ENCODE results near the gene AKAP13. TPM values are rescaled to one million over a fixed set of nuclear protein-coding genes. Genes with fewer than 3 reads are reported as not detected.

AKAP13 gene
- polyA plus RNA-seq = 10 to 100 TPM; 27.6 to 35.7 TPM

DNA sequence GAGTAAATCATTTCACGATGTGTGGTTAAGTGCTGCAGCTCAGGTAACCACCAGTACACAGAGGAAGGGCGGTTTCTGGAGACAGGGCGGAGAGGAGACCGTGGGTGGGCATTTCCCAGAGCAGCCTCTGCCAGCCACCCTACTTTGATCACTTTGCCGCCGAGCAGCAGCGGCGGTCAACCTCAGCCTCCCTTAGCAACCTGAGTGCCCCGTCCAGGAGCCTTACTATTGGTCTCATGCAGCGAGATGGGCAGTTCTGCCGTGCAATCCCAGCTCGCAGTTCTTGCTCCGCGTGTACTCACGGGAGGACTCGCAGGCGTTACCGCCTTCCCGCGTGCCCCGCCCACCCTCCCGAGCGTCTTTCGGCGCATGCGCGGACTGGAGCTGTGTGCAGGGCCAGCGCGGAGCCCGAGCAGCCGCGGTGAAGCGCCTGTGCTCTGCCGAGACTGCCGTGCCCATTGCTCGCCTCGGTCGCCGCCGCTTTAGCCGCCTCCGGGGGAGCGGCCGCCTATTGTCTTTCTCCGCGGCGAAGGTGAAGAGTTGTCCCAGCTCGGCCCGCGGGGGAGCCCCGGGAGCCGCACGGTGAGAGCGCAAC lies at the start of gene AKAP13:
AKAP13 (plus strand) TSS at position 387 of the 595 bp plus-strand sequence. CDS start 105,118 bp downstream, outside the sequence.
- peak within 1 kb of the TSS; percentile 73 to 86 for H3K4me3 ChIP-seq (ENCODE audit: low read depth in 1 of 2, low read length in 2 of 2)
- 1% methylated on average over 45 to 54 of the region's 54 CpGs for WGBS, 2 donors
- no peaks in the 10 kb centered on the region for H3K9me3 ChIP-seq (ENCODE audit: control insufficient read depth in 2 of 2, insufficient read depth in 1 of 2, low read depth in 1 of 2, low read length in 1 of 2)
- peak within 1 kb of the TSS; percentile 96 to 97 for H3K27ac ChIP-seq (ENCODE audit: low read depth in 2 of 2, low read length in 1 of 2)
- peaks cover 0 to 2% of the 10 kb centered on the region in 2 donors for H3K4me1 ChIP-seq (ENCODE audit: control insufficient read depth in 2 of 2, insufficient read depth in 2 of 2, low read length in 1 of 2)
- H3K27me3 ChIP-seq (ENCODE audit: control insufficient read depth in 1 of 2, insufficient read depth in 2 of 2, low read length in 2 of 2) = no peaks in the 10 kb centered on the region
- peaks cover 0 to 2% of the 10 kb centered on the region in 2 donors for H3K36me3 ChIP-seq (ENCODE audit: control insufficient read depth in 2 of 2, insufficient read depth in 2 of 2, low read length in 1 of 2)

GRCh38 chr15:85330901-85331588 lies 49.4 kb upstream of the AKAP13 start:
- 24 to 26% methylated on average over 14 of the region's 14 CpGs for WGBS, 2 donors
- H3K27ac ChIP-seq (ENCODE audit: low read depth in 2 of 2, low read length in 1 of 2) = peak overlapping the region; percentile 88 to 93
- no peaks in the 10 kb centered on the region for H3K36me3 ChIP-seq (ENCODE audit: control insufficient read depth in 2 of 2, insufficient read depth in 2 of 2, low read length in 1 of 2)
- H3K9me3 ChIP-seq (ENCODE audit: control insufficient read depth in 2 of 2, insufficient read depth in 1 of 2, low read depth in 1 of 2, low read length in 1 of 2) = no peaks in the 10 kb centered on the region
- no peak overlapping the region for H3K4me3 ChIP-seq (ENCODE audit: low read depth in 1 of 2, low read length in 2 of 2)
- no peaks in the 10 kb centered on the region for H3K27me3 ChIP-seq (ENCODE audit: control insufficient read depth in 1 of 2, insufficient read depth in 2 of 2, low read length in 2 of 2)
- H3K4me1 ChIP-seq (ENCODE audit: control insufficient read depth in 2 of 2, insufficient read depth in 2 of 2, low read length in 1 of 2) = peaks cover 3 to 8% of the 10 kb centered on the region in 2 donors

GRCh38 chr15:85331655-85332285 lies 48.6 kb upstream of the AKAP13 start:
- 83 to 88% methylated on average over 8 of the region's 8 CpGs for WGBS, 2 donors
- peak overlapping the region; percentile 88 to 93 for H3K27ac ChIP-seq (ENCODE audit: low read depth in 2 of 2, low read length in 1 of 2)
- H3K4me1 ChIP-seq (ENCODE audit: control insufficient read depth in 2 of 2, insufficient read depth in 2 of 2, low read length in 1 of 2) = peaks cover 3 to 8% of the 10 kb centered on the region in 2 donors
- H3K9me3 ChIP-seq (ENCODE audit: control insufficient read depth in 2 of 2, insufficient read depth in 1 of 2, low read depth in 1 of 2, low read length in 1 of 2) = no peaks in the 10 kb centered on the region
- no peaks in the 10 kb centered on the region for H3K36me3 ChIP-seq (ENCODE audit: control insufficient read depth in 2 of 2, insufficient read depth in 2 of 2, low read length in 1 of 2)
- H3K4me3 ChIP-seq (ENCODE audit: low read depth in 1 of 2, low read length in 2 of 2) = no peak overlapping the region
- no peaks in the 10 kb centered on the region for H3K27me3 ChIP-seq (ENCODE audit: control insufficient read depth in 1 of 2, insufficient read depth in 2 of 2, low read length in 2 of 2)

- WGBS, 2 donors = 80% methylated on average over 6 of the region's 6 CpGs
- Histone ChIP-seq H3K4me3 (ENCODE audit: low read depth in 1 of 2, low read length in 2 of 2) (no peak overlapping the region), H3K27ac (ENCODE audit: low read depth in 2 of 2, low read length in 1 of 2) (no peak overlapping the region), H3K36me3 (ENCODE audit: control insufficient read depth in 2 of 2, insufficient read depth in 2 of 2, low read length in 1 of 2) (no peaks in the 10 kb centered on the region), H3K9me3 (ENCODE audit: control insufficient read depth in 2 of 2, insufficient read depth in 1 of 2, low read depth in 1 of 2, low read length in 1 of 2) (no peaks in the 10 kb centered on the region), H3K27me3 (ENCODE audit: control insufficient read depth in 1 of 2, insufficient read depth in 2 of 2, low read length in 2 of 2) (no peaks in the 10 kb centered on the region), H3K4me1 (ENCODE audit: control insufficient read depth in 2 of 2, insufficient read depth in 2 of 2, low read length in 1 of 2) (peaks cover 3 to 8% of the 10 kb centered on the region in 2 donors)
Measured at GRCh38 chr15:85333132-85333831, 47.1 kb upstream of the AKAP13 start.

DNA sequence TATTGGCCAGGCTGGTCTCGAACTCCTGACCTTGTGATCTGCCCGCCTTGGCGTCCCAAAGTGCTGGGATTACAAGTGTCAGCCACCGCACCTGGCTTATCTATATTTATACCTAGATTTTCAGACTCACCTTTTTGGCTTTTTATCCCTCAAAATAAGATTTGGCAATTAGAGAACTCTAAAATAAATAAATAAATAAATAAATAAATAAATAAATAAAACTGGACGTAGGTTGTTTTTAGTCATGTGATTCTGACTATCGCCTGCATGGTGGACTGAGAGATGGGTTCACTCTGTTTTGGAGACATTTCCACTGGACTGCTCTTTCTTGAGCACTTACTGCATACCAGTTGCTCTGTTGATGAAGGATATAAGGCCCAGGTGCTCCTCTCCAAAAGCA lies 46.2 kb upstream of the AKAP13 start:
- no peak overlapping the region for H3K27ac ChIP-seq (ENCODE audit: low read depth in 2 of 2, low read length in 1 of 2)
- WGBS, 2 donors = 95 to 97% methylated on average over 6 of the region's 6 CpGs

GRCh38 chr15:85335193-85335942 lies 45.0 kb upstream of the AKAP13 start:
- Histone ChIP-seq H3K27me3 (ENCODE audit: control insufficient read depth in 1 of 2, insufficient read depth in 2 of 2, low read length in 2 of 2) (no peaks in the 10 kb centered on the region), H3K4me1 (ENCODE audit: control insufficient read depth in 2 of 2, insufficient read depth in 2 of 2, low read length in 1 of 2) (peaks cover 3 to 8% of the 10 kb centered on the region in 2 donors), H3K4me3 (ENCODE audit: low read depth in 1 of 2, low read length in 2 of 2) (no peak overlapping the region), H3K27ac (ENCODE audit: low read depth in 2 of 2, low read length in 1 of 2) (no peak overlapping the region), H3K9me3 (ENCODE audit: control insufficient read depth in 2 of 2, insufficient read depth in 1 of 2, low read depth in 1 of 2, low read length in 1 of 2) (no peaks in the 10 kb centered on the region), H3K36me3 (ENCODE audit: control insufficient read depth in 2 of 2, insufficient read depth in 2 of 2, low read length in 1 of 2) (no peaks in the 10 kb centered on the region)
- WGBS, 2 donors = 80 to 88% methylated on average over 13 of the region's 13 CpGs

More for the DNA sequence above, 46.2 kb upstream of the AKAP13 start:
- Histone ChIP-seq H3K4me1 (ENCODE audit: control insufficient read depth in 2 of 2, insufficient read depth in 2 of 2, low read length in 1 of 2) (peaks cover 3 to 8% of the 10 kb centered on the region in 2 donors), H3K27me3 (ENCODE audit: control insufficient read depth in 1 of 2, insufficient read depth in 2 of 2, low read length in 2 of 2) (no peaks in the 10 kb centered on the region), H3K36me3 (ENCODE audit: control insufficient read depth in 2 of 2, insufficient read depth in 2 of 2, low read length in 1 of 2) (no peaks in the 10 kb centered on the region), H3K4me3 (ENCODE audit: low read depth in 1 of 2, low read length in 2 of 2) (no peak overlapping the region), H3K9me3 (ENCODE audit: control insufficient read depth in 2 of 2, insufficient read depth in 1 of 2, low read depth in 1 of 2, low read length in 1 of 2) (no peaks in the 10 kb centered on the region)

GRCh38 chr15:85336880-85337279 lies 43.5 kb upstream of the AKAP13 start:
- Histone ChIP-seq H3K27me3 (ENCODE audit: control insufficient read depth in 1 of 2, insufficient read depth in 2 of 2, low read length in 2 of 2) (no peaks in the 10 kb centered on the region), H3K9me3 (ENCODE audit: control insufficient read depth in 2 of 2, insufficient read depth in 1 of 2, low read depth in 1 of 2, low read length in 1 of 2) (no peaks in the 10 kb centered on the region), H3K4me3 (ENCODE audit: low read depth in 1 of 2, low read length in 2 of 2) (no peak overlapping the region), H3K4me1 (ENCODE audit: control insufficient read depth in 2 of 2, insufficient read depth in 2 of 2, low read length in 1 of 2) (no peaks in the 10 kb centered on the region), H3K36me3 (ENCODE audit: control insufficient read depth in 2 of 2, insufficient read depth in 2 of 2, low read length in 1 of 2) (no peaks in the 10 kb centered on the region), H3K27ac (ENCODE audit: low read depth in 2 of 2, low read length in 1 of 2) (no peak overlapping the region)
- WGBS, 2 donors = 47 to 61% methylated on average over 5 of the region's 5 CpGs

- no peak overlapping the region for H3K4me3 ChIP-seq (ENCODE audit: low read depth in 1 of 2, low read length in 2 of 2)
- H3K9me3 ChIP-seq (ENCODE audit: control insufficient read depth in 2 of 2, insufficient read depth in 1 of 2, low read depth in 1 of 2, low read length in 1 of 2) = no peaks in the 10 kb centered on the region
- 51 to 59% methylated on average over 9 of the region's 9 CpGs for WGBS, 2 donors
- H3K36me3 ChIP-seq (ENCODE audit: control insufficient read depth in 2 of 2, insufficient read depth in 2 of 2, low read length in 1 of 2) = no peaks in the 10 kb centered on the region
- H3K27ac ChIP-seq (ENCODE audit: low read depth in 2 of 2, low read length in 1 of 2) = peak overlapping the region in 1 of 2 donors; percentile 7
- no peaks in the 10 kb centered on the region for H3K4me1 ChIP-seq (ENCODE audit: control insufficient read depth in 2 of 2, insufficient read depth in 2 of 2, low read length in 1 of 2)
- H3K27me3 ChIP-seq (ENCODE audit: control insufficient read depth in 1 of 2, insufficient read depth in 2 of 2, low read length in 2 of 2) = no peaks in the 10 kb centered on the region
Measured at GRCh38 chr15:85337425-85338074, 42.9 kb upstream of the AKAP13 start.

All from esophagus (tissue), 2 donors.